ENCODE results near the gene CFAP157. TPM values are rescaled to one million over a fixed set of nuclear protein-coding genes. Genes with fewer than 3 reads are reported as not detected.

The CFAP157 gene
- total and polyA plus RNA-seq, 12 donors = 0.11 to 0.94 (median 0.29) TPM; not detected in 5

DNA sequence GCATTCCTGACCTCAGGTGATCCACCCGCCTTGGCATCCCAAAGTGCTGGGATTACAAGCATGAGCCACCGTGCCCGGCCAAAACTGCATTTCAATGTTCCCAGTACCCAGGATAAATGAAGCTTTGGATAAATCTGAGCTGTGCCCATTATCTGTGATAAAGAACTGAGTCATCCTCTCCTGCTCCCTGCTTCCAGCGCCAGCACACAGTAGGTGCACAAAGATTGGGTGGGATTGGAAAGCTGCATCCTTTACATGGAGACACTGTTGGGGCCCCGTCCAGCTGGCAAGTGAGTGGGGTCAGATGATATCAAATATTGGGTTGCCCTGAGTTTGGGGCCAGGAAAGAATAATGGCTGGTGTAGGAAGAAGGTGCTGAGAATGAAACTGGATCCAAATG, 54.3 kb downstream of the CFAP157 start:
- WGBS, 4 donors = 70 to 82% (median 79%) methylated on average over 5 of the region's 5 CpGs
- Histone ChIP-seq H3K27ac (peak overlapping the region in 1 of 5 donors; percentile 11), H3K9me3 (replicated peaks in 1 of 3) (no peaks in the 10 kb centered on the region), H3K4me3 (no peak overlapping the region), H3K4me1 (replicated peaks in 1 of 2) (peaks cover 0 to 9% of the 10 kb centered on the region in 2 donors), H3K36me3 (replicated peaks in 1 of 2) (no peaks in the 10 kb centered on the region), H3K27me3 (peaks cover 7% of the 10 kb centered on the region)
- TF ChIP-seq, protein P1, sequence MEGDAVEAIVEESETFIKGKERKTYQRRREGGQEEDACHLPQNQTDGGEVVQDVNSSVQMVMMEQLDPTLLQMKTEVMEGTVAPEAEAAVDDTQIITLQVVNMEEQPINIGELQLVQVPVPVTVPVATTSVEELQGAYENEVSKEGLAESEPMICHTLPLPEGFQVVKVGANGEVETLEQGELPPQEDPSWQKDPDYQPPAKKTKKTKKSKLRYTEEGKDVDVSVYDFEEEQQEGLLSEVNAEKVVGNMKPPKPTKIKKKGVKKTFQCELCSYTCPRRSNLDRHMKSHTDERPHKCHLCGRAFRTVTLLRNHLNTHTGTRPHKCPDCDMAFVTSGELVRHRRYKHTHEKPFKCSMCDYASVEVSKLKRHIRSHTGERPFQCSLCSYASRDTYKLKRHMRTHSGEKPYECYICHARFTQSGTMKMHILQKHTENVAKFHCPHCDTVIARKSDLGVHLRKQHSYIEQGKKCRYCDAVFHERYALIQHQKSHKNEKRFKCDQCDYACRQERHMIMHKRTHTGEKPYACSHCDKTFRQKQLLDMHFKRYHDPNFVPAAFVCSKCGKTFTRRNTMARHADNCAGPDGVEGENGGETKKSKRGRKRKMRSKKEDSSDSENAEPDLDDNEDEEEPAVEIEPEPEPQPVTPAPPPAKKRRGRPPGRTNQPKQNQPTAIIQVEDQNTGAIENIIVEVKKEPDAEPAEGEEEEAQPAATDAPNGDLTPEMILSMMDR (IDR thresholded peaks at IDR 0.05) = no peak
- no peak for TF ChIP-seq POLR2A (IDR thresholded peaks at IDR 0.05)
- no peak for DNase-seq
- intact Hi-C loops (cut with DNase I) = no loop called here

DNA sequence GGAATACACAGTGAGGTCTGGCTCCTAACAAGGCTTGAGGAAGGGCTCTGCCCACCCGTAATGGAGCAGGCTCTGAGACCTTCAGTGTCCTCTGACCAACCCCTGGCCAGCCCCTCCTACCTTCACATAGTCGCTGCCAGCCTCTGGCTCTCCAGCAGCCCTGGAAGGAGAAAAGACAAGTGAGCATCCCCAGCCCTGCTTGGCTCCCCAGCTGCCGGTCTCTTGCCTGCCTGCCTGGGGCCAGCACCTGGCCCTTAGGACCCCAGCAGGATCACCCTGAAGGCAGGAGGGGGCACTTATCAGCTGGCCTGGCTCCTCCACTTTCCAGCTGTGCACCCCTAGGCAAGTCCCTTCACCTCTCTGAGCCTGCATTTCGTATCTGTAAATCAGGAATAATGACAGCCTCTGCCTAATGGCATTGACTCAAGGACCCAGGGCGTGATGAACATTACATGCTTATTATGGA, 54.7 kb downstream of the CFAP157 start:
- H3K4me1 ChIP-seq (replicated peaks in 1 of 2) = peaks cover 0 to 9% of the 10 kb centered on the region in 2 donors

DNA sequence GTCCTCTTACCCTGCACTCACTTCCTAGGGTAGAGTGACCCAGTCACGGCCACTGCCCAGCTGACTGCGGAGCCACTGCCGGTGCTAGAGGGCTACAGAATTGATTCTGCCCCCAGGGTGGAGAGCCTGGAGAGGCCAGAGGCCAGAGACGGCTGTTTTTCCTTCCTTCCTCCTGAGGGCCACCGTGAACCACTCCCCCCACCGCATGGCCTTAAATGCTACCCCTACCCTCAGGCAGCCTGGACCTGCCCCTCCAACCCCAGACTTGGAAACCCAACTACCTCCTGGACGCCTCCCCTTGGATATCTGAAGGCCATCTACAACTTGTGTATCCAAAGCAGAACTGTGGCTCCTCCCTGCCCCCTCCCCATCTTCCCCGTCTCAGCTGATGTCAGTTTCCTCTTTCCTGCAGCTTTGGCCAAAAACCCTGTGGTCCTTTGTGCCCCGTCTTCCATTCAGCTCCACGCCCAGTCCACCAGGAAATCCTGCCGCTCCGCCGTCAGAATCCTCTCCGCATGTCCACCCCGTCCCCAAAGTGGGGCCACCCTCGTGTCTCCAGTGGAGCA, 55.4 kb downstream of the CFAP157 start:
- Histone ChIP-seq H3K9me3 (replicated peaks in 1 of 3) (no peaks in the 10 kb centered on the region), H3K4me3 (no peak overlapping the region), H3K36me3 (replicated peaks in 1 of 2) (no peaks in the 10 kb centered on the region), H3K4me1 (replicated peaks in 1 of 2) (peaks cover 0 to 13% of the 10 kb centered on the region in 2 donors), H3K27me3 (peaks cover 4% of the 10 kb centered on the region), H3K27ac (peak overlapping the region in 3 of 5 donors; percentile 10 to 85 (median 38))
- DNase-seq = peak; percentile 34 to 86 (median 64)
- intact Hi-C loops (cut with DNase I) = no loop called here
- peak in 1 of 2 donors; percentile 10 for TF ChIP-seq POLR2A (IDR thresholded peaks at IDR 0.05)
- TF ChIP-seq, protein P1 (IDR thresholded peaks at IDR 0.05) = no peak
- WGBS, 4 donors = 39 to 53% (median 46%) methylated on average over 16 of the region's 16 CpGs

More for the DNA sequence above, 54.7 kb downstream of the CFAP157 start:
- H3K27me3 ChIP-seq = peaks cover 4% of the 10 kb centered on the region
- no peak overlapping the region for H3K4me3 ChIP-seq
- no peak for TF ChIP-seq POLR2A (IDR thresholded peaks at IDR 0.05)
- TF ChIP-seq, protein P1 (IDR thresholded peaks at IDR 0.05) = no peak
- H3K36me3 ChIP-seq (replicated peaks in 1 of 2) = no peaks in the 10 kb centered on the region
- WGBS, 4 donors = 36 to 44% (median 39%) methylated on average over 4 to 5 of the region's 5 CpGs
- intact Hi-C loops (cut with DNase I) = no loop called here
- H3K27ac ChIP-seq = peak overlapping the region in 1 of 5 donors; percentile 46
- no peak for DNase-seq
- no peaks in the 10 kb centered on the region for H3K9me3 ChIP-seq (replicated peaks in 1 of 3)

DNA sequence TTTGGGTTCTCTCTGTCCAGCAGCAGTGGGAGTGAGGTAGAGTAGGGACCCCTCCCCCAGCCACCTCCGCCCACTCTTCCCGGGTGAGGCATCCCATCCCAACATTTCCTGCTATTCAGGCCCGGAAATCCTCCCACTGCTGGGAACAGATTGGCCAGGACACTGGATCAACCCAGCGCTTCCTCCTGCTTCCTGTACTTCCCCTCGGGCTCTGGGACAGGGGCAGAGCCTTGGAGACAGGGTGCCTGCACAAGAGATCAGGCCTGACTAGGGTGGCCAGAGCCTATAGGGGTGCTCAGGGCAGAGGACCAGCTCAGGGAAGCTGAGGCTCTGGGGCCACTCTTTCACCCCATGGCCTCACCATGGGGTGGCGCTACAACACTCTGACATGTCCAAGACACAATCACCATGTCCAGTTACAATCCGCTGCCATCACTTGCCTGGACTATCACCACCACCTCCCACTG, 57.2 kb downstream of the CFAP157 start:
- DNase-seq = peak; percentile 40 to 78 (median 60)
- Histone ChIP-seq H3K27me3 (peaks cover 4% of the 10 kb centered on the region), H3K36me3 (replicated peaks in 1 of 2) (no peaks in the 10 kb centered on the region), H3K9me3 (replicated peaks in 1 of 3) (no peaks in the 10 kb centered on the region), H3K4me1 (replicated peaks in 1 of 2) (peaks cover 0 to 17% of the 10 kb centered on the region in 2 donors), H3K27ac (peak overlapping the region in 1 of 5 donors; percentile 85), H3K4me3 (no peak overlapping the region)
- WGBS, 4 donors = 42 to 57% (median 54%) methylated on average over 7 of the region's 7 CpGs; no CpG with 5 or more reads in 1 of the 4 donors
- no peak for TF ChIP-seq POLR2A (IDR thresholded peaks at IDR 0.05)
- TF ChIP-seq, protein P1 (IDR thresholded peaks at IDR 0.05) = peak in 5 of 6 experiments; percentile 20 to 57 (median 28)
- intact Hi-C loops (cut with DNase I) = no loop called here
